ENCODE results near the gene IL20RA. TPM values are rescaled to one million over a fixed set of nuclear protein-coding genes. Genes with fewer than 3 reads are reported as not detected.

The IL20RA gene
- total and polyA plus RNA-seq, 2 of the 8 experiments (the other 6 are each of a cell fraction or from before 2014, with no cell fraction given): 1.3 to 1.7 TPM

DNA sequence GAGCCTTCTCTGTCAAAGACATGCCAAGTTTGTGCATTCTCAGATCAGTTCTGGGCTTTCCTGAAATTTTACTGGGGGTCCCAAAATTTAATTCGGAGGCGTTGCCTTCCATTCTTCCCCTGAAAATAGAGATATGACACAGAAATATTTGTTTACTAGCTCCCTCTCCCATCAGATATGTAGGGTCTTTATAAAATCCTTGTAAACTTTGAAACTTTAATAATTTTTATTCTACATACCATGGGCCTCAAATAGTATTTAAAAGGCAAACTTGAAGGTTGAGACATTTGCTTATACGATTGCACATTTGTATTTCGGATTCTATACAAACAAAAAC, 54.6 kb downstream of the IL20RA start:
- Histone ChIP-seq H2BK12ac (ENCODE audit: low read depth, low read length) (peak overlapping the region; percentile 94), H2BK15ac (ENCODE audit: low read length) (no peak overlapping the region), H2BK20ac (ENCODE audit: low read length) (no peak overlapping the region; the same call in 1 of the 2 replicates), H3K27ac (ENCODE audit: low read depth, low read length) (no peak overlapping the region), H3K9ac (replicated peaks in 1 of 4; ENCODE audit: extremely low read depth in 1 of 4, low read depth in 3 of 4, low read length in 3 of 4) (0 out of 7 replicates have a peak overlapping the region, but pooled peaks of 2 of the 4 experiments have one; percentile 19 to 25), H3K23ac (ENCODE audit: insufficient read length) (no peak overlapping the region), H3K4ac (replicated peaks; ENCODE audit: insufficient read length, low read depth, low read length) (no peak overlapping the region), H2AFZ (ENCODE audit: low read length) (0 out of 2 replicates have a peak overlapping the region, but pooled peaks have one; percentile 37), H4K8ac (ENCODE audit: extremely low read depth, insufficient read depth, low read length) (no peak overlapping the region), H3K56ac (replicated peaks; ENCODE audit: insufficient read length, low read depth, low read length) (no peak overlapping the region), H3K14ac (ENCODE audit: insufficient read length) (no peak overlapping the region), H3K9me3 (ENCODE audit: insufficient read depth in 2 of 2, low read depth in 1 of 2, low read length in 1 of 2) (no peaks in the 10 kb centered on the region), H4K91ac (replicated peaks; ENCODE audit: insufficient read length, low read length) (peak overlapping the region; percentile 86), H3K79me2 (ENCODE audit: control insufficient read depth in 1 of 2, insufficient read depth in 2 of 2, low read length in 2 of 2) (no peaks in the 10 kb centered on the region), H4K5ac (ENCODE audit: insufficient read length, low read depth, low read length) (no peak overlapping the region), H2BK120ac (replicated peaks; ENCODE audit: low read depth, low read length) (no peak overlapping the region), H2BK5ac (ENCODE audit: low read depth, low read length) (peak overlapping the region; percentile 62; the same call in 1 of the 2 replicates), H3K4me3 (ENCODE audit: extremely low read depth in 1 of 4, insufficient read depth in 2 of 4, low read depth in 3 of 4, low read length in 4 of 4) (peak overlapping the region; percentile 50 to 68 (median 62)), H3K23me2 (ENCODE audit: low read depth, low read length) (peaks cover 5% of the 10 kb centered on the region; the same call in 1 of the 2 replicates), H3K18ac (ENCODE audit: extremely low read depth, low read length) (peak overlapping the region; percentile 44; the same call in 1 of the 2 replicates), H3K79me1 (ENCODE audit: low read depth, low read length) (no peaks in the 10 kb centered on the region), H2AK5ac (ENCODE audit: low read depth, low read length) (no peak overlapping the region), H3K4me2 (ENCODE audit: insufficient read depth in 1 of 2, low read depth in 2 of 2, low read length in 2 of 2) (peak overlapping the region; percentile 87 to 93), H3K36me3 (ENCODE audit: control insufficient read depth in 2 of 4, insufficient read depth in 4 of 4, low read length in 3 of 4) (no peaks in the 10 kb centered on the region), H3K4me1 (replicated peaks in 1 of 4; ENCODE audit: control insufficient read depth in 3 of 4, insufficient read depth in 4 of 4, low read length in 3 of 4) (peaks cover 0 to 6% (median 2%) of the 10 kb centered on the region in 4 experiments; a peak in 5 of 7 replicates), H4K20me1 (replicated peaks in 1 of 2; ENCODE audit: control insufficient read depth in 1 of 2, insufficient read depth in 2 of 2, low read length in 2 of 2) (no peaks in the 10 kb centered on the region), H3K27me3 (replicated peaks in 1 of 4; ENCODE audit: control insufficient read depth in 3 of 4, extremely low read depth in 1 of 4, insufficient read depth in 3 of 4, low read length in 3 of 4) (no peaks in the 10 kb centered on the region)
- FAIRE-seq (no peak), DNase-seq (ENCODE audit: low read depth in 1 of 2, low spot score in 2 of 2) (no peak)
- POLR2A ChIA-PET (ENCODE audit: partially characterized antibody): interaction anchor here (0.8 to 1.6 kb wide), 5 partner anchors 9 to 69 kb away, joined by 3 to 5 read pairs (median 3); no protein-coding TSS in a partner anchor
- CTCF ChIA-PET (ENCODE audit: partially characterized antibody): interaction anchor here (0.9 to 1.9 kb wide), 5 partner anchors 10 to 87 kb away, joined by 3 to 7 read pairs (median 4); no protein-coding TSS in a partner anchor
- WGBS, 2 experiments (ENCODE audit: extremely low coverage in 1 of 2, insufficient coverage in 1 of 2, insufficient read length in 1 of 2, insufficient replicate concordance in 2 of 2, low coverage in 1 of 2, low lambda C conversion rate in 2 of 2, missing lambda C conversion rate in 1 of 2): 15% methylated on average over 4 of the region's 4 CpGs; no CpG with 5 or more reads in 1 of the 2 experiments
